Esophagus squamous epithelium (tissue), 5 donors: ENCODE data around the gene GLIS1. TPM values are rescaled to one million over a fixed set of nuclear protein-coding genes. Genes with fewer than 3 reads are reported as not detected.

ENCODE experiments used
- DNase-seq: peaks from one replicate; lab custom pipeline; 2025; lab: John Stamatoyannopoulos, UW
- H3K27ac ChIP-seq, 4 donors: fragments of 200-600 bp; sonication (generic); one replicate each; pipeline ENCODE4 v1.5.1; 2016 to 2019; ENCODE audit warnings: mild to moderate bottlenecking in 1 of 4
- H3K27me3 ChIP-seq, 4 donors: fragments of 200-600 bp; sonication (generic); 1 replicate in 3 of 4; 2 replicates in 1 of 4; pipeline versions ENCODE4 v1.5.1 to v1.6.0; 2017 to 2021; ENCODE audit warnings: antibody characterized with exemption in 1 of 4
- H3K36me3 ChIP-seq, 3 donors: fragments of 200-600 bp; sonication (generic); one replicate each; pipeline ENCODE4 v1.5.1; 2016 to 2019
- H3K4me1 ChIP-seq, 3 donors: fragments of 200-600 bp; sonication (generic); one replicate each; pipeline ENCODE4 v1.5.1; 2017 to 2019
- H3K4me3 ChIP-seq, 4 donors: fragments of 200-600 bp; sonication (generic); 1 replicate in 3 of 4; 2 replicates in 1 of 4; pipeline ENCODE4 v1.5.1; 2016 to 2019; ENCODE audit warnings: mild to moderate bottlenecking in 2 of 4, moderate library complexity in 1 of 4
- H3K9me3 ChIP-seq, 3 donors: fragments of 200-600 bp; sonication (generic); one replicate each; pipeline ENCODE4 v1.5.1; 2016 to 2019
- POLR2A ChIP-seq, 4 donors: fragments of 450-650 bp; IDR thresholded peaks; one replicate each; pipeline ENCODE4 v1.6.1; 2017; ENCODE audit warnings: antibody characterized with exemption in 4 of 4, mild to moderate bottlenecking in 4 of 4, moderate library complexity in 3 of 4
- WGBS, 2 donors: methylation state at CpG; one replicate each; pipeline ENCODE4 v1.1.5; 2018; 5-methylcytosine and 5-hydroxymethylcytosine counted together
- intact Hi-C: fragments of 100-400 bp; cut with DNase I; formaldehyde crosslinking; loops from one replicate; pipeline ENCODE4 v1.15.0; 2022
- total RNA-seq, 4 donors: library from RNA; depleted of rRNA; stranded (reverse); fragments of >200 nt; gene quantifications; one replicate each; pipeline ENCODE4 v1.1.0, GENCODE V29; 2016
- TF ChIP-seq, protein P1 (sequence below), 6 experiments: fragments of 450-650 bp in 4 of 6; fragments of 200-600 bp in 2 of 6; sonication (generic) in 2 of 6; IDR thresholded peaks; one replicate each; pipeline ENCODE4 v1.5.1; 2016 to 2019; ENCODE audit warnings: antibody characterized with exemption in 6 of 6, mild to moderate bottlenecking in 4 of 6, moderate library complexity in 4 of 6
- donor health status: DM: yes; HTN: yes; CAD: no.

Gene GLIS1
- total RNA-seq, 4 donors from 2014 or later, result 0.57 TPM; not detected in 3

DNA sequence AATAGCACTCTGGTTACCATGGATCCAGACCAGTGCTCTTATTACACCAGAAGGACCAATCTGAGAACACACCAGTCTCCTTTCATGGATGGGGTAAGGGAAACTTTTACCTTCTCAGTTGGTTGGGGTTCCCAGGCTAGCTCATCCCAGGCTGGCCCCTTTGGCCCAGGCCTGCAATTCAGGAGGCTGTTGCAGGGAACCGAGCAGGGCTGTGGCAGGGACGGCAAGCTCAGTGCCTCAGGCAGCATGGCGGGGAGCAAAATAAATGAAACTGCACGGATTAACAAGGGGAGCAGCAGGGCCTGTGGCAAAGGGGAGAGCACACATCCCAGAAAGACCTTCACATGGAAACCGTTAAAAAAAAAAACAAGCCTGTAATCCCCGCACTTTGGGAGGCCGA is 222.8 kb downstream of the GLIS1 start:
- no peaks in the 10 kb centered on the region for H3K27me3 ChIP-seq
- TF ChIP-seq POLR2A (IDR thresholded peaks at IDR 0.05), result no peak
- TF ChIP-seq, protein P1, sequence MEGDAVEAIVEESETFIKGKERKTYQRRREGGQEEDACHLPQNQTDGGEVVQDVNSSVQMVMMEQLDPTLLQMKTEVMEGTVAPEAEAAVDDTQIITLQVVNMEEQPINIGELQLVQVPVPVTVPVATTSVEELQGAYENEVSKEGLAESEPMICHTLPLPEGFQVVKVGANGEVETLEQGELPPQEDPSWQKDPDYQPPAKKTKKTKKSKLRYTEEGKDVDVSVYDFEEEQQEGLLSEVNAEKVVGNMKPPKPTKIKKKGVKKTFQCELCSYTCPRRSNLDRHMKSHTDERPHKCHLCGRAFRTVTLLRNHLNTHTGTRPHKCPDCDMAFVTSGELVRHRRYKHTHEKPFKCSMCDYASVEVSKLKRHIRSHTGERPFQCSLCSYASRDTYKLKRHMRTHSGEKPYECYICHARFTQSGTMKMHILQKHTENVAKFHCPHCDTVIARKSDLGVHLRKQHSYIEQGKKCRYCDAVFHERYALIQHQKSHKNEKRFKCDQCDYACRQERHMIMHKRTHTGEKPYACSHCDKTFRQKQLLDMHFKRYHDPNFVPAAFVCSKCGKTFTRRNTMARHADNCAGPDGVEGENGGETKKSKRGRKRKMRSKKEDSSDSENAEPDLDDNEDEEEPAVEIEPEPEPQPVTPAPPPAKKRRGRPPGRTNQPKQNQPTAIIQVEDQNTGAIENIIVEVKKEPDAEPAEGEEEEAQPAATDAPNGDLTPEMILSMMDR (IDR thresholded peaks at IDR 0.05), result no peak
- peaks cover 0 to 26% (median 0%) of the 10 kb centered on the region in 3 donors for H3K4me1 ChIP-seq
- no peaks in the 10 kb centered on the region for H3K36me3 ChIP-seq
- DNase-seq, result no peak
- H3K27ac ChIP-seq, result no peak overlapping the region
- H3K9me3 ChIP-seq, result no peaks in the 10 kb centered on the region
- WGBS, 2 donors, result 90 to 92% methylated on average over 3 to 4 of the region's 7 CpGs
- no peak overlapping the region for H3K4me3 ChIP-seq
- intact Hi-C loops, result no loop called here

DNA sequence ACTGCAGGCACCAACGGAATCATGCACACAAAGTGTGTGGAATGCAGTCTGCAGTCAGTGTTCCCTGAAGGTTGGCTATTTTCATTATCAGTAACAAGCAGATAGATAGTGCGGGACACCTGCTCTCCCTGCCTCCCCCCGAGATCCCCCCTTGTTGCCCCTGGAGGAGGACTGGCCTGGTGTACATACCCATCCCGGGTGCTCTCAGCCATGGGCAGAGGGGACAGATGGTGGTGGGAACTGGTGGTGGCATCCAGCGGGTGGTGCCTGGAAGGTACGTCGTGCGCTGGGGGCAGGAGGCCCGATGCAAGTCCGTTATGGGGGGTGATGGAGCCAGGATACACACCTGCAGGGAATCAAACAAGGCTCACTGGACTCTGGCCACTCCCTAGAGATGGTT is 224.5 kb downstream of the GLIS1 start:
- Histone ChIP-seq H3K36me3 (no peaks in the 10 kb centered on the region), H3K4me3 (no peak overlapping the region), H3K4me1 (peaks cover 0 to 27% (median 0%) of the 10 kb centered on the region in 3 donors), H3K27me3 (no peaks in the 10 kb centered on the region), H3K9me3 (no peaks in the 10 kb centered on the region), H3K27ac (no peak overlapping the region)
- intact Hi-C loops, result no loop called here
- DNase-seq, result no peak
- WGBS, 2 donors, result 94 to 100% methylated on average over 1 to 8 of the region's 10 CpGs
- TF ChIP-seq POLR2A (IDR thresholded peaks at IDR 0.05), result no peak
- TF ChIP-seq, protein P1 (IDR thresholded peaks at IDR 0.05), result no peak

DNA sequence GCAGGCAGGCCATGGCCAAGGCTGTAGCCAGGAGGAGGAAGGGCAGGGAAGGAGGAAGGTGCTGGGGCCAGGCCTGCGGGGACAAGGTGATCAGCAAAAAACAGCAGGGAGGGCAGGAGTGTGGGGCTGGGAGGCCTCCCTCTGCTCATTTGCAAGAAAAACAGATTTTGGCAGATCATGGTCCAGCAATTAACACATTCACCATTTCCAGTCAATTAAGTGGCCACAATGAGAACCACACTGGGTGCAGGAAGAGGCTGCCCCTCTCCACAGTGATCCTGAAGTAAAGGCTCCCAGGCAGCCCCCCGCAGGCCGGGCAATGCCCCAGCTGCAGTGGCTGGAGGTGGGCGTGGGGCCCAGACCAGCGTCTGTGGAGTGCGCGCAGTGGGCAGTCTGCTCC is 225.1 kb downstream of the GLIS1 start:
- no peak for TF ChIP-seq POLR2A (IDR thresholded peaks at IDR 0.05)
- TF ChIP-seq, protein P1 (IDR thresholded peaks at IDR 0.05), result no peak
- H3K4me1 ChIP-seq, result peaks cover 0 to 28% (median 0%) of the 10 kb centered on the region in 3 donors
- H3K9me3 ChIP-seq, result no peaks in the 10 kb centered on the region
- 87 to 100% methylated on average over 4 of the region's 7 CpGs for WGBS, 2 donors
- H3K4me3 ChIP-seq, result no peak overlapping the region
- DNase-seq, result no peak
- intact Hi-C loops, result no loop called here
- H3K27me3 ChIP-seq, result no peaks in the 10 kb centered on the region
- no peak overlapping the region for H3K27ac ChIP-seq
- no peaks in the 10 kb centered on the region for H3K36me3 ChIP-seq

DNA sequence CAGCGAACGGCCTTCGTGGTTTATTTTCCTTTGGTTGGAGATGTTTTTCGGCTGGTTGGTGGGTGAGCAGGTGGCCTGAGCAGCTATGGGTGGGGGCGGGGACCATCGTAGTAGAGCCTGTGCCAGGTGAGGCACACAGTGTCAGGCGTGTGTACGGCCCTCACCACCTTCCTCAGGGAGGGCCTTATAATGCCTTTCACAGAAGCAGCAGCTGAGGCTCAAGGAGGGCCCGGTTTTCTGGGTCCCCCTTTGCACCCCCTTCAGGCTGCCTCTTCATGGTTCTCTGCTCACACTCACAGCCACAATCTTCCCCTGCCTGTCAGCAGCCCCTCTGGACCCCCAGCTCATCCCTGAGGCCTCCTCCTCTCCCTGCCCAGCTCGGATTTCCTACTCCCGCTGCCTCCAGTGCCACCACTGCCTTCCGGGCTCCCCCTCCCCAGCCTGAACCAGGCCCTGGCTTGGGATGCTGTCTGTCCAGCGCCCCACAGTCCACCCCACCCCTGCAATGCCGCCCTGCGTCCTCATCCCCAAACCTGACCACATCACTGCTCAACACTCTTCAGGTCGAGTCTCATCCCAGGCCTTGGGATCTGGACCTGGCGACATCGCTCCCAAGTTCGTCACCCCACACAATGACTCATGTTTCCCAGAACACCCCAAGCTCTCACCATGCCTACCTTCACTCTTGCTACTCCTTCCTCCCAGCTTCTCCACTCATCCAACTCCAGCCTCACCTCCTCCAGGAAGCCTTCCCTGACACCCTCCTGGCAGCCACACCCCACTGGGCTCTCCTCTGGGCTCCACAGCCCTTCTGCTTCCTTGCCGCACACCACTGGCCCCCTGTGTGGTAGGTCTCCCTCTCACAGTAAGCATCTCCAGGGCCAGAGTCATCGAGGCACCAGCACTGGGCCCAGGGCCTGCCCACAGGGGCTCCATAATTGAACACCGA is 225.9 kb downstream of the GLIS1 start:
- no peak for DNase-seq
- Histone ChIP-seq H3K27ac (no peak overlapping the region), H3K4me1 (peaks cover 0 to 33% (median 0%) of the 10 kb centered on the region in 3 donors), H3K27me3 (no peaks in the 10 kb centered on the region), H3K4me3 (no peak overlapping the region), H3K9me3 (no peaks in the 10 kb centered on the region), H3K36me3 (no peaks in the 10 kb centered on the region)
- whole genome bisulfite sequencing, 2 donors, result 82 to 90% methylated on average over 13 to 15 of the region's 22 CpGs
- intact Hi-C loops, result no loop called here
- TF ChIP-seq POLR2A (IDR thresholded peaks at IDR 0.05), result no peak

DNA sequence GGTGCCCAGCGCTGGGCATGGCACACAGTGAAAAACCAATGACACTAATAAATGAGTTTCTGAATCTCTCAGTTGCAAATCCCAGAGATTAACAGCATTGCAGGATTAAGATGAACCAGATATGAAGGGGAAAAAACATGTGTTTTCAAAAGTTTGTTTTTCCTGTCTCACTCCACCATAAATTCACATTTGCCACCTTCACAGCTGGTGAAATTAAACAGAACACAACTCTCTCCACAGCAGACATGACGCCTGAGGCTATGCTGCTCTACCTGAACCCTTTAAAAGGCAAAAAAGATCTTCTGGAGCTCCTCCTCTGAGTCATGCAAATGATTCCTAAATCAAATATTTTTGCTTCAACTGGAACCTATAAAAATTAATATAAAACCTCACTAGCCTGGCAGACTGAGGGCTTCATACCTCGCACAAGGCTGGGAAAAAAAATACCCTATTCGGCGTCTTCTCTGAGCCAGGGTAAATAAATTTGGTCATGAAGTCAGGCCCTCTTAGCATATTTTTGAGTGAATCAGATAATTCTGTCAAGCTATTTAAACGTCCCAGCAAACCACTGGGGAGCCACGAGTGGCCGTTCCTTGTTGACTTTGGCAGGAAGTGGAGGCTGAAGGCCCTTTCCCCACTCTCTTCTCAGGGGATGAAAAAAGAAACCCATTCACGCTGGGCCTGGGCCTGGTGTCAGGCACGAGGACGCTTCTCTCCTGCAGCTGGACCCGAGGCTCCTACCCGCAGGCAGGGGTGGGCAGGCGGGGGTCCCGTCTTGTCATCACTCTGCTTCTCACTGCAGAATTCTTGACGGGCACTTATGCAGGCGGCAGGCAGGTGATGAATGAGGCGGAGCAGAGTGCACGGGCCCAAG is 226.8 kb downstream of the GLIS1 start:
- TF ChIP-seq POLR2A (IDR thresholded peaks at IDR 0.05), result no peak
- TF ChIP-seq, protein P1 (IDR thresholded peaks at IDR 0.05), result no peak
- peaks cover 0 to 38% (median 0%) of the 10 kb centered on the region in 3 donors for H3K4me1 ChIP-seq
- H3K27me3 ChIP-seq, result no peaks in the 10 kb centered on the region
- no peak for DNase-seq
- no peak overlapping the region for H3K4me3 ChIP-seq
- intact Hi-C loops, result no loop called here
- H3K36me3 ChIP-seq, result no peaks in the 10 kb centered on the region
- 49 to 58% methylated on average over 10 to 18 of the region's 19 CpGs for WGBS, 2 donors
- no peak overlapping the region for H3K27ac ChIP-seq
- H3K9me3 ChIP-seq, result no peaks in the 10 kb centered on the region
